ENCODE measurements around the gene WDFY2.

DNA sequence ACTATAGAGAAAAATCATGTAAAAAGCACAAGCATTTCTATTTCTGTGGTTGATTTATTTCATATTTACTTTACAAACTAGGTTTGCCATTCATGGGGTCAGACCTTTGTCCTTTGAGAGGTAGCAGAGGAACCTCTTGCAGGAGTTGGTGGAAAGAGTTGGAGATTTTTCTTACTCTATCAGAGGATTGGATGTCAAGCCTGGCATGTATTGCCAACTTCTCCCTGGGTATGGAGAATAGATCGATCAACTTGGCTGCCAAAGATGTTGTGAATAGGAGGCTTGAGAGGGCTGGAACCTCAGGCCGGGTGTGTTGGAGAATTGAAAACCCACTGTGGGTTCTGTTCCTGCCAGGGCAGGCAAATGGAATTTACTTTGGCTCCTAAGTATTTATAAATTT is 81.2 kb downstream of the WDFY2 start:
- TF ChIP-seq, protein P1, sequence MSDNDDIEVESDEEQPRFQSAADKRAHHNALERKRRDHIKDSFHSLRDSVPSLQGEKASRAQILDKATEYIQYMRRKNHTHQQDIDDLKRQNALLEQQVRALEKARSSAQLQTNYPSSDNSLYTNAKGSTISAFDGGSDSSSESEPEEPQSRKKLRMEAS (IDR thresholded peaks at IDR 0.05): no peak
- no peak for TF ChIP-seq GTF2F1 (IDR thresholded peaks at IDR 0.05; ENCODE audit: borderline replicate concordance, low read depth, low read length)
- TF ChIP-seq, protein P2, sequence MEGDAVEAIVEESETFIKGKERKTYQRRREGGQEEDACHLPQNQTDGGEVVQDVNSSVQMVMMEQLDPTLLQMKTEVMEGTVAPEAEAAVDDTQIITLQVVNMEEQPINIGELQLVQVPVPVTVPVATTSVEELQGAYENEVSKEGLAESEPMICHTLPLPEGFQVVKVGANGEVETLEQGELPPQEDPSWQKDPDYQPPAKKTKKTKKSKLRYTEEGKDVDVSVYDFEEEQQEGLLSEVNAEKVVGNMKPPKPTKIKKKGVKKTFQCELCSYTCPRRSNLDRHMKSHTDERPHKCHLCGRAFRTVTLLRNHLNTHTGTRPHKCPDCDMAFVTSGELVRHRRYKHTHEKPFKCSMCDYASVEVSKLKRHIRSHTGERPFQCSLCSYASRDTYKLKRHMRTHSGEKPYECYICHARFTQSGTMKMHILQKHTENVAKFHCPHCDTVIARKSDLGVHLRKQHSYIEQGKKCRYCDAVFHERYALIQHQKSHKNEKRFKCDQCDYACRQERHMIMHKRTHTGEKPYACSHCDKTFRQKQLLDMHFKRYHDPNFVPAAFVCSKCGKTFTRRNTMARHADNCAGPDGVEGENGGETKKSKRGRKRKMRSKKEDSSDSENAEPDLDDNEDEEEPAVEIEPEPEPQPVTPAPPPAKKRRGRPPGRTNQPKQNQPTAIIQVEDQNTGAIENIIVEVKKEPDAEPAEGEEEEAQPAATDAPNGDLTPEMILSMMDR (IDR thresholded peaks at IDR 0.05; ENCODE audit: control extremely low read depth in 1 of 3, insufficient read depth in 1 of 3, low read depth in 1 of 3, low read length in 3 of 3): no peak
- no peak for TF ChIP-seq POLR2AphosphoS5 (IDR thresholded peaks at IDR 0.05; ENCODE audit: low read depth, low read length)
- TF ChIP-seq ASH2L (IDR thresholded peaks at IDR 0.05; ENCODE audit: low read length): no peak
- TF ChIP-seq JUN (IDR thresholded peaks at IDR 0.05; ENCODE audit: low read depth, low read length): no peak
- no peak for TF ChIP-seq BCL11A (IDR thresholded peaks at IDR 0.05; ENCODE audit: low read depth in 2 of 2, low read length in 2 of 2)
- TF ChIP-seq EZH2 (IDR thresholded peaks at IDR 0.05; ENCODE audit: low read depth, low read length, severe bottlenecking): no peak

Measured in H1 (cell line).